DMS79 (cell line): Measurements from ENCODE around the gene BLTP3B.

Source experiments
- DNase-seq: peaks from one replicate; lab custom pipeline; 2025; lab: John Stamatoyannopoulos, UW

Gene BLTP3B

GRCh38 chr12:100120355-100120754, 22.3 kb downstream of the BLTP3B start:
- DNase-seq: no peak

DNA sequence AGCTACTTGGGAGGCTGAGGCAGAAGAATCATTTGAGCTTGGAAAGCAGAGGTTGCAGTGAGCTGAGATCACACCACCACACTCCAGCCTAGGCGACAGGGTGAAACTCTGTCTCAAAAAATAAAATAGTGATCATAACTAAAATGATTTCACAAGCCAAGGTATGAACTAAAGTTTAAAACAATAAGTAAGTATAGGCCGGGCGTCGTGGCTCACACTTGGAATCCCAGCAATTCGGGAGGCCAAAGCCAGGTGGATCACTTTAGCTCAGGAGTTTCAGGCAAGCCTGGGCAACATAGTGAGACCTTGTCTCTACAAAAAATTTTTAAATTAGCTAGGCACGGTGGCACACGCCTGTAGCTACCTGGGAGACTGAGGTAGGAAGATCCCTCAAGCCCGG, 27.4 kb downstream of the BLTP3B start:
- no peak for DNase-seq

DNA sequence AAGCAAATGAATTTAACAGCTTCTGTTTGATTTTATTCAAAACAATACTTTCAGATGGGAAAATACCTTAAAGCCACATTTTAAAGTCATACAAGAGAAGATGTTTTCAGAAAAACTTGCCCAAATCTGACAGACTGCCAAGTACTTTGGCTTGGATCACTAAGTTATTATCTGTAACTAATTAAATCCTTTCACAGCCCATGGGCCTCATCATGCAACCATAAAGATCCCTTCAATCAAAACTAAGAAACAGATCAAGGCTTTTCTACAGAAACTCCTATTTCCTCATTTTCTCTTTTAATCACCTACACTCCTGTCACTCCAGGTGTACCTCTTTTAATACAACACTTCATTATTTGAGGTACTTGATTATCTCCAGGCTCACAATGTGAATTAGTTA, 28.1 kb downstream of the BLTP3B start:
- DNase-seq: no peak

- no peak for DNase-seq
Measured at GRCh38 chr12:100110276-100110675, 32.4 kb downstream of the BLTP3B start.

GRCh38 chr12:100106861-100107260, 35.8 kb downstream of the BLTP3B start:
- DNase-seq: no peak

GRCh38 chr12:100105661-100106060, 37.0 kb downstream of the BLTP3B start:
- DNase-seq: no peak

DNA sequence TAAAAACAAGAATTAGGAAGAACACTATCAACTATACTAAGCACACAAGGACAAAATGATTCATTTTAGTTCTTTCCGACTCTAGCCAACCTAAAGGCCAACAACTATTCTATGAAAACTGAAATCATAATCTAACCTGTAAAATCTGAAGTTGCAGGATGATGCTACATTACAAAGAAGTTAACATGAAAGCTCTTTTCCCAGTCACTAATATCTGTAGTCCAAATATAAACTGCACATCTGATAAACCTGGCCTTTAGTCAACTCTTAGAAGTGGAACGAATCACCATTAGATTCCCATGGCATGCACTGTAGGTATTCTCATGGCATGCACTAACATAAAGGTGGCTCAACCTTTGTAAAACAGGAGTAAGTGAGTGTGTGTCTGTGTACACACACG, 41.7 kb downstream of the BLTP3B start:
- no peak for DNase-seq
